Measurements from ENCODE around the gene CASD1.

The CASD1 gene

GRCh38 chr7:94509264-94509886 lies at the start of gene CASD1:
CASD1 (plus strand) TSS chr7:94509809; CDS start chr7:94510085, 276 bp downstream.
- peak; percentile 75 for DNase-seq (ENCODE audit: extremely low read depth, insufficient read length)
- no peaks in the 10 kb centered on the region for H3K27me3 ChIP-seq (replicated peaks; ENCODE audit: control insufficient read depth, insufficient read depth, low read length)
- no peaks in the 10 kb centered on the region for H3K36me3 ChIP-seq (ENCODE audit: control insufficient read depth, insufficient read depth, low read length)
- peak within 1 kb of the TSS; percentile 84 for H3K4me3 ChIP-seq (replicated peaks; ENCODE audit: low read depth, low read length)
- TF ChIP-seq CTCF (IDR thresholded peaks at IDR 0.05; ENCODE audit: insufficient read depth, low read length, poor library complexity, severe bottlenecking), result no peak

GRCh38 chr7:94466516-94466915 lies 43.1 kb upstream of the CASD1 start:
- no peak for DNase-seq (ENCODE audit: extremely low read depth, insufficient read length)
- Histone ChIP-seq H3K36me3 (ENCODE audit: control insufficient read depth, insufficient read depth, low read length) (no peaks in the 10 kb centered on the region), H3K4me3 (replicated peaks; ENCODE audit: low read depth, low read length) (no peak overlapping the region), H3K27me3 (replicated peaks; ENCODE audit: control insufficient read depth, insufficient read depth, low read length) (no peaks in the 10 kb centered on the region)
- TF ChIP-seq CTCF (IDR thresholded peaks at IDR 0.05; ENCODE audit: insufficient read depth, low read length, poor library complexity, severe bottlenecking), result no peak

GRCh38 chr7:94471604-94472003 lies 38.0 kb upstream of the CASD1 start:
- TF ChIP-seq CTCF (IDR thresholded peaks at IDR 0.05; ENCODE audit: insufficient read depth, low read length, poor library complexity, severe bottlenecking), result no peak
- H3K36me3 ChIP-seq (ENCODE audit: control insufficient read depth, insufficient read depth, low read length), result no peaks in the 10 kb centered on the region
- no peak for DNase-seq (ENCODE audit: extremely low read depth, insufficient read length)
- H3K4me3 ChIP-seq (replicated peaks; ENCODE audit: low read depth, low read length), result no peak overlapping the region
- no peaks in the 10 kb centered on the region for H3K27me3 ChIP-seq (replicated peaks; ENCODE audit: control insufficient read depth, insufficient read depth, low read length)

- DNase-seq (ENCODE audit: extremely low read depth, insufficient read length), result no peak
- no peaks in the 10 kb centered on the region for H3K27me3 ChIP-seq (replicated peaks; ENCODE audit: control insufficient read depth, insufficient read depth, low read length)
- H3K36me3 ChIP-seq (ENCODE audit: control insufficient read depth, insufficient read depth, low read length), result no peaks in the 10 kb centered on the region
- H3K4me3 ChIP-seq (replicated peaks; ENCODE audit: low read depth, low read length), result no peak overlapping the region
- TF ChIP-seq CTCF (IDR thresholded peaks at IDR 0.05; ENCODE audit: insufficient read depth, low read length, poor library complexity, severe bottlenecking), result no peak
Measured at GRCh38 chr7:94472608-94473007, 37.0 kb upstream of the CASD1 start.

- TF ChIP-seq CTCF (IDR thresholded peaks at IDR 0.05; ENCODE audit: insufficient read depth, low read length, poor library complexity, severe bottlenecking), result no peak
- Histone ChIP-seq H3K36me3 (ENCODE audit: control insufficient read depth, insufficient read depth, low read length) (no peaks in the 10 kb centered on the region), H3K27me3 (replicated peaks; ENCODE audit: control insufficient read depth, insufficient read depth, low read length) (no peaks in the 10 kb centered on the region), H3K4me3 (replicated peaks; ENCODE audit: low read depth, low read length) (no peak overlapping the region)
- no peak for DNase-seq (ENCODE audit: extremely low read depth, insufficient read length)
Measured at GRCh38 chr7:94476251-94476840, 33.3 kb upstream of the CASD1 start.

Measured in GM06990 (cell line).